ENCODE results near the gene FAM240B.

The FAM240B gene

DNA sequence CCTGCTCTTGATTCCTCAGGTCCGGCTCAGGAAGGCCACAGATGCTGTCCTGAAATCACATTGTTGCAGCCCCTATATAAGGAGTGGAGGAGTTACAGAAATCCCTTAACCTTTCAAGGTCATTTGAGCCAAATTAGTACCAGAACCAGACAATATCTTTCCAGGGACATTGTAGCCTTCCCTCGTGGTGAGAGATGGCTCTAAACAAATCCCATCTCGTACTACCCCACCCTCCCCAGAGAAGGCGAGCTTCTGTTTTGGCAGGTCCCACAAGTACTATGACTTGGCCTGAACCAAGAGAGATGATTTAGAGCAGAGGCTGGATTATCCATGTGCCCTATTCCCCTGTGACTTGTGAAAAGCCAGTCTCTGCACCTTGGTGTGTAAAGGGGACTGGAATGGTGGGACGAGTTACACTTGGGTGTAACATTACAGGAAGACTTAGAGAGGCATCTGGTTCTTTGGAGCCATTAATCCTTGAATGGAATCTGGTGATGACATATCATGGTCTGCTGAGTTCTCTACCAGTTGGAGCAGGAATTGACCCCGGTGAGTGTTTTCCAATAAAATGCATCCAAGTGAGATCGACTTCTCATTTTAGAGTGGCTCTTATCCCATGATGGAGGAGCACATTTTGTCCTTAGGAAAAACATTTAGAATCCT is at the start of gene FAM240B:
FAM240B (minus strand) TSS at position 51 of the 663 bp plus-strand sequence. CDS start 16,134 bp downstream, outside the sequence.
- no peak for DNase-seq

DNA sequence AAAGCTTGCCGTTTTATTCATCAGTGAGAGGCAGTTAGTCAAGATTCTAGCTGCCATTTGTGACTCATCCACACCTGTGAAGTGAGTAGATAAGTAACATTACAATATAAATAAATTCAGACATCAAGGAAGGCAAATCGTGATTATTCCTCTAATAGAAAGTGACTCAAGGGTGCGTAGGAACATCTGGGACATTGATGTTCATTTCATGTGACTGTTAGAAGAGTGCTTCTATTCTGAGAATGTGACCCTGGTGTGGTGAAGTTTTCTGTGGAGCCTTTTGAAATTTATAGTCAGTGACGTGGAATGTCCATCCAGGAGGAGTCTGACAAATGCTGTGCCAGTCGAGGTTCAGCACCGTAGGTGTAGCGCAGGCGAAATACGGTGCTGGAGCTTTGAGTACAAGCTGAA is 48.4 kb upstream of the FAM240B start:
- no peak for DNase-seq

DNA sequence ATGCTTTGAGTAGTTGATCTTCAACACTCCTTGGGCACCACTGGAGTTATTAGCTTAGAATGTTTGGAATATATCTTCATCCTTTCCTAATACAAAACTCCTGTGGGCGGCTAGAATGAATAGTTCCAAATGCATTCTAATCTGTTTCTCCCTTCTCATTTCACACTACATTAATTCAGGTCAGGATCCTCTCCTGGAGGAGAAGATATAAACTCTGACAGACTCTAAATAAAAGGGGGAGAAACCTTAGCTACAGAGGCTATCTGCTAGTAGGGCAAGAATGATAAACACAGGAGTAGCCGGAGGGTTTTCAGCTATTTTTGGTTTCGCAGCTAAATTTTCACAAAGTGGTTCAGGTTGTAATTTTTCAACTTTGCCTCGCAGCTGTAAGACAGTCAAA is 45.2 kb upstream of the FAM240B start:
- no peak for DNase-seq

DNA sequence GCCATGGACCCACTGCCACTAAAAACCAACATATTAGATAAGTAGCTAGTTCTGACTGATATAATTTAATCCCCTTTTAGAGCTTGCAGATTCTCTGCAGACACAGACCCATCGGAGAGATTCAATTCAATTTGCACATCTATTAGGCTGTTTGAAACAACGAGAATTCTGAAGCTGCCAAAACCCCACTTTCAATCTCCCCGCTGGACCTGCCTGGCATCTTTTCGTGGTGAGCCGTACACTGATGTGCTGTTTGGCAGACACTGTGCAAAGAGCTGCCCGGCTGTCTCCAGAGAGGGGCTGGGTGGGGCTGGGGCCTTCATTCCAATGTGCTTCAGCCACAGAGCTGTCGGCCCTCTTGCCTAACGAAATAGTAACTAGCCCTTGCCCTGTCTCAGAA is 42.1 kb upstream of the FAM240B start:
- no peak for DNase-seq

DNA sequence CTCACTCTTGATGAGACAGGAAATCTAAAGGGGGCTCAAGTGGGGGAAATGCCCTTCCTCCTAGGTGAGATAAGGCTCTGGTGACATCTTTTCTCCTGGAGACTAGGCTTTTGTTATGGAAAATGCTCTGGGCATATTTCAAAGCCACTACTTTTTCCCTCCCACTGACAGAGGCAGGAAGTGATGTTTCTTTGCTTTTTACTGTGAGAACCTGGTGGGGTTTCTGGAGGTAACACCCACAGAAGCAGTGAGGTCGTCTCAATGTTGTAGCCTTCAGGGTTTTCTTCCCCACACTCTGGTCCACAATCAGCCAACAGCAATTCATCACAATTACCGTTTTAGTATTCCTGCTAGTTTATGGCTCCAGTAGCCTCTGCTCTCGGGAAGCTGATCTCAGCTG is 41.4 kb upstream of the FAM240B start:
- DNase-seq: no peak

DNA sequence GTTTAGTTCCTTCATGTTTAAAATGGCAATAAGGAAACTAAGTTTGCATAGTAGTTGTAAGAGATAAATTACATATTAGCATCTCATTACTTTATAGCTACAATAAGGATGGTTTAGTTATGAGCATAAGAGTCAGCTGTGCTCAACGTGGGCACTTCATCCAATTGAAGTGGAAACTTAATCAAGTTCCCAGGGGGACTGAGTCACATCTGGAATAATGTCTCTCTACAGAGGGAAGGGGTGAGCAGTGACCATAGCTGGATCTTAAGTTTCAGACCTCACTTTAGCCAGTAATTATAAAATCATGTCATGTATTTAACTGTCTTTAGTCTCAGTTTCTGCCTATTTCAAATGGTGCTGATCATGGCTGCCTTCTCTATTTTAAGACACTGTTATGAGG is 36.8 kb upstream of the FAM240B start:
- DNase-seq: no peak

DNA sequence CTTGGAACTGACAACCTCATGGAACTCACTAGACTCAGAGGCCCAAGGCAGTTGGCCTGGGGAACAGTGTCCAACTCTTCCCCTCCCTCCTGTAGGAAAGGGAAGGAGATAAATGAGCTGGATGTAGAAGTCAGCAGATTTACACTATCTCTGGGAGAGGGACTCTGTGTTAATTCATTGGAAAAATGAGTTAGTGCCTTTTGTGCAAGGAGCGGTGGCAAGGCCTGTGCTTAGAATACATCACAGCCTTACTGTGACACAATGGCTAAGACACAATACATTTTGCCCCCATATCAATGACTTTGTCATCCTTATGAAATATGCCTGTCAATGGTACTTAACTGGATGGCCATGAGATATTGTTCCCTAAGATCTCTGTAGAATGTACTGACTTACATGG is 28.0 kb upstream of the FAM240B start:
- no peak for DNase-seq

DNA sequence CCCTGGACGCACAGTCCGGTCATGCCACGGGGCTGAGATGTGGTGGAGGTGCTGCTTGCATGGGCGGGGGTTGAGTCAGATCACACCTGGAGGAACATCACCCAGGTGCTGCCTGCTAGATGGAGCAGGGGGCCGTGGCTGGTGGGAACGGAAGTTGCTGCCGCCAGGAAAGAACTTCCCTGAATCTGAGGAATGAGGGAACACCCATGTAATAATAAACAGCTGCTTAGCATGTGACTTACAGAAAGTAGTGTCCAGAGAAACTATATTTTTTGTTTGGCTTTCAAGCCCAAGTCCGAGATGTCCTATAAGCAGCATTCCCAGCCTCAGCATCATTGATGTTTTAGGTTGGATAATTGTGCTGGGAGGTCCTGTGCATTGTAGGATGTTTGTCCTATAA is 27.1 kb upstream of the FAM240B start:
- DNase-seq: no peak

DNA sequence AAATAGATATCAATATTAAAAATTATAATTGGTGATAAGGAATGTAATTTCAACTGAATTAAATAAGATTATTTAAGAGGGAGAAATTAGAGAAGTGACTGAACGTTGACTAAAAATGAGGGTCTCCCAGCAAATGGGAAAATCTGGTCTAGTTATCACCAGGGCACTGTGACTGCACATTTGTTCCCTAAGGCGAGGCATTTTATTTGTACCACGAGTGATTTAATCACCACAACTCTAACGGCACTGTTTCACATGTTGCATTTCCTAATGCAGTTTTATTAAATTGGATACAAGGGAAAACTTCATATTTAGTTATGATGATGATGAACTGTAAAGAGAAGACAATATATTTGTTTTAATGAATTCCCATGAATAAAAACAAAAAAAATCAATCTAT is 26.4 kb upstream of the FAM240B start:
- DNase-seq: no peak

DNA sequence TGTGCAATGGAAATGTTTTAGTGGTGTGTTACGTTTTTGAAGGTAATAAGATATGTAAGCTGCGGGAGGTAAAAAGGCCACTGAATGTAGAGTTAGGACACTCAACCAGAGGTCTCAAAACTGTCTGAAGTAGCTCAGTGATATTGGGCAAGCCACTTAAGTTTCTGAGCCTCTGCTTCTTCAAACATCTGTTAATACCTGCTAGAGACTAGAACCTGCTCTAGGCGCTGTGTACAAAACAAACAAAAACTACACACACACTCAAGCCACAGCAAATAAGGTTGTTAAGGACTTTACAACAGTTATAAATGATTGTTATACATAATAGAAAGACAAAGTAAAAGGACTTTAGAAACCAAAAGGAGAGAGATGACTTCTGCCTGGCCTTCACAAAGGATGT is 24.6 kb upstream of the FAM240B start:
- no peak for DNase-seq

DNA sequence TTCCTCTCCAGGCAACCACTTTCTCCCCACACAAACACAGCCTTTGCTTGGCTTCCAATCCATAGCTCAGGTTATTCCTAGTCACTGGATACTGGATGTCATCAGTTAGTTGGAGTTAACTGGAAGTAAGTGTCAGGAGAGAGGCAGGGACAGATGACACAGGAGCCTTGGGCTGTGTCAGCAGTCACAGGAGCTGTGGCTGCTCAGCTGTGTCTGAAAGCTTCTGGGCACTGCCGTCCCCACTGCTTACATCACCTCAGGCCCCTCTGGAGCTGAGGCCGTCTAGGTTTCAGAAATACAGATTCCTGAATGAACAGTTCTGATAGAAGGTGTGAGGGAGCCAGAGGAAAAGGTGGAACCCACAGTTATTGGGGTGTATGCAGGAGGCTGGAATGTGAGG is 17.3 kb upstream of the FAM240B start:
- DNase-seq: no peak

DNA sequence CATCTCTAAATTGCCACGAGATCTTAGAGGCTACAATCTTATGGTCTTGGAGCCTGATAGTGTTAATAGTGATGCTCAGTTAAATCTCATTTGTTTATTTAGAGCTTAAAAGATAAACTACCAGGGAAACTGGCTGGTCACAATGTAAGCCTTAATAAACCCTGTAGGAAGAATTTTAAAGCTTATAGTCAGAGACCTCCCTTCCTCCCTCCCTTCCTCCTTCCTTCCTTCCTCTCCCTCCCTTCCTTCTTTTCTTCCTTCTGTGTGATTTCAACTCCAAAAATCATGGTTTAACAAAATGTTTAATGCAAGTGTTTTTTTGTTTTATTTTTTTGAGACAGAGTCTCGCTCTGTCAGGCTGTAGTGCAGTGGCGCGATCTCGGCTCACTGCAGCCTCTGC is 14.9 kb upstream of the FAM240B start:
- no peak for DNase-seq

DNA sequence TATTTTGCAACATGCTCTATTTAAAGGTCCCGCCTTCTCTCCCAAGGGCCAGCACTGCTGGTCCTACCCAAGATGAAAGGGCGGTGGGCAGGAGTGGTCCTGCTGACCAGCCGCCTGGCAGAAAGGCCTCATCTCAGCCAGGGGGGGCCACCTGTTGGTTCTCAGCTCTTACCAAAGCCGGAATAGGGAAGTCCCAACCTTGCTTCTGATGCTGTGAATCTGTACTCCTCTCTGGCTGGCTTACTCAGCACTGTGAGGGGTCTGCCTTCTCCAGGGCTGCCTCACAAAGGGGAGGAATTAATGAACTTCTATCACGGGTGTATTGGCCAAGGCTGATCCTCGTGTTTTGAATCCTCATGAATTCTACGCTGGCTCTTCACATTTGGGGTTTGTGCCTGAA is 13.6 kb upstream of the FAM240B start:
- no peak for DNase-seq

DNA sequence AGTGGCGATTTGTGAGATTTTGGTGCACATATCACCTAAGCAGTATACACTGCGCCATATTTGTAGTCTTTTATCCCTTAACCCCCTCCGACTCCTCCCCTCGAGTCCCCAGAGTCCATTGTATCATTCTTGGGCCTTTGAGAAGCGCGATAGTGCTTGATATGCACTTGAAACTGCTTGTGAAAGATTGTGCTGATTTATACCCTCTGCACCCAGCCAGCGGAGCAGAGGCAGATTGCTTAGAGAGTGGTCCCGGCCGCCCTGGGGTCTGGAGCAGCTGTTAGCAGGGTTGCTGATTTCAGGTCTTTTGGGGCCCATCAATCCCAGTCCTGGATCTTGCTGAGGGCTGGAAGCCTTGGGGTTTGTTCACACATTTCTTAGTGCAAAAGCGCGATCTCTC is 13.0 kb upstream of the FAM240B start:
- no peak for DNase-seq

DNA sequence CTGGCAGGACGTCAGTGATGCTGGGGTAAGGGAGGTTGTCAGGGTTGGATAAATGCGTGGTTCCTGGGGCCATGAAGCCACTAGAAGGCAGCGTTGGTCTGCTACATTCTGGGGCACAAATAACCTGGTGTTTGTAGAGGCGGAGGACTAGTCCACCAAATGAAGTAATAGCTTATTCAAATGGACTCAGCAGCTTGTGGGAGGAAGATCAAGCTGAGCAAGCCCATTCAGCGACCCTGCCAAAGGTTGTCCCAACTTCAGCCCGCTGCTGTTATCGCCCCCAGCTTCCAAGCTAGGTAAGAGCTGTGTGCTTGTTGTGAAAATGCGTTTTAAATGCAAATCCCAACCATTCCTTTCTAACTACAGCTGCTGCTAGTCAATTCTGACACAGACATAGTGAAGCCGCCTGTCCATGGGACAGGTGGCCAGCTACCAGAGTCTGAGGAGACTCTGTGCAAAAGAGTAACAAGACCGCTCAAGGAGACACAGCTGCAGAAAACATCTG is 7.6 kb upstream of the FAM240B start:
- DNase-seq: no peak

DNA sequence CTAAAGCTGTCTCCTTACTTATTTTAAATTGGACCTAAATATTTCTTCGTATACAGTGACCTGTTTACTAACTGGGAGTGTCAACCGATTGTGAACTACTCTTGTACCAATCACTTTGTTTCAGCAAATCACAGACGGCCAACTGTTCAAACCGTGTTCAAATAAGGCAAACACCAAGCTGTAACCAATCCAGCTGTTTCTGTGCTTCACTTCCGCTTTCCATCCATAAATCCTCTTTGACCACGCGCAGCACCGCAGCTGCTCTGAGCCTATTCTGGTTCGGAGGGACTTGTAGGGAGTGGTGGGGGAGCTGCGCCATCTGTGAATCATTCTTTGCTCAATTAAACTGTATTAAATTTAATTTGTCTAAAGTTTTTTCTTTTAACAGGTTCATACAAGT is 4.8 kb upstream of the FAM240B start:
- DNase-seq: no peak

DNA sequence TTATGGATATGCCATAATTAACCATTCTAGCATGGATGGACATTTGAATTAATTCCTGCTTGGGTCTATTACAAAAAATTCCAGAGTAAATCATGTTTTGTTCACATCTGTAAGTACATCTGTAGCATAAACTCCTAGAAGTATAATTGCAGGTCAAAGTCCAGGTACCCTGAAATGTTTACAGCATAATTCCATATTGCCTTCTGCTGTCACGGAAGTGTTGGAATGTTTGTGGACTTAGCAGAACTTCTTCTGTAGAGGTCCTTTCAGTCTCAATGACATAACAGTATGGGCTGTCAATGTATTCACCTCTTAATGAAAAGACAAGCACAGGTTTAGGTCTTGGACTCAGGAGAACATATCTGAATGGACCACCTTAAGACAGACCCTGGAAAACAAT is 1.8 kb downstream of the FAM240B start:
- DNase-seq: no peak

DNA sequence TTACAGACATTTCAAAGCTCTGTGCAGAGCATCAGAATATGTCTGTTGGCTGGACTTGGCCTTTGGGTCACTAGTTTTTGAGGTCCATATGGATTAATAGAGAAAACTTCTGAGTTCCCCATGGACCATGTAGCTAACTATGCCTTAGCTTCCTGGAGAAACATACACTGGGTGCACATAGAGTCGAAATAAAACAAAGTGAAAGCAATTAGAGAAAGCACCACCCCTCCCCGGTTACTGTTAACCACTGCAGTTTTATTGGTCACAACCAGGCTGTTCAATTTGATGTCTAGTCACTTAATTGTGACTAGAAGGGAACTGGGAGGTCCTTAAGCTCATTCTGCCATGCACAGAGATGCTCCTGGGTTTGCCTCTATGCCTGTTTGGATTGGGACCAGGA is 4.2 kb downstream of the FAM240B start:
- DNase-seq: no peak

DNA sequence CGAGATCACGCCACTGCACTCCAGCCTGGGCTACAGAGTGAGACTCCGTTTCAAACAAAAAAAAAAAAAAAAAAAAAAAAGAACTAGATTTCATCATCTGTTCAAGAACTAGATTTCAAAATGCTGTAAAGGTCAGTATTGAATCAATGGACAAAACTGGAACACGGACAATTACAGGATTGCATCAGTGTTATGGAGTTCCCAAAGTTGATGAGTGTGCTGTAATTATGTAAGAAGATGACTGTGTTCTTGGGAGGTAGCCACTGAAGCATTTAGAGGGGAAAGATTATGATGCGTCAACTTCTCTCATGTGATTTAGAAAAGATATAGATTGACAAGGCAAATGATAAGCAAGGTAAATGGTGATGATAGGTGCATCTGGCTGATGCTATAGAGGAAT is 6.5 kb downstream of the FAM240B start:
- no peak for DNase-seq

DNA sequence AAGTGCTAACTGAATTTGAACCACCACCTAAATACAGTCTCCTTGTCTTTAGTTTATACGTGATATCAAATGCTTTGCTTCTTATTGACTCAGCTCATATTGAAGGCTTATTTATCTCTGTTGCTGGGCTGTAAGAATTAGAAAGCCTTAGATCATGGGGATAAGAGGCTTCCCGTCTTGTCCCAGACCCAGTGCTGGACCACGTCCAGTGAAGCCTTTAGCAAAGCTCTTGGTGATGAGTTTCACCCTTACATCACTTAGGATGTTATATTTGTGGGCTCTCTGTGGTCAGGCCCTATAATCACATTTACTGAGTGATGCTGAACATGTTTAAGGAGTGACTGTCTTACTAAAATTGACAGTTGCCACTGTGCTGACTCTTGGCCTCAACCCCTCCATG is 11.2 kb downstream of the FAM240B start:
- DNase-seq: no peak

DNA sequence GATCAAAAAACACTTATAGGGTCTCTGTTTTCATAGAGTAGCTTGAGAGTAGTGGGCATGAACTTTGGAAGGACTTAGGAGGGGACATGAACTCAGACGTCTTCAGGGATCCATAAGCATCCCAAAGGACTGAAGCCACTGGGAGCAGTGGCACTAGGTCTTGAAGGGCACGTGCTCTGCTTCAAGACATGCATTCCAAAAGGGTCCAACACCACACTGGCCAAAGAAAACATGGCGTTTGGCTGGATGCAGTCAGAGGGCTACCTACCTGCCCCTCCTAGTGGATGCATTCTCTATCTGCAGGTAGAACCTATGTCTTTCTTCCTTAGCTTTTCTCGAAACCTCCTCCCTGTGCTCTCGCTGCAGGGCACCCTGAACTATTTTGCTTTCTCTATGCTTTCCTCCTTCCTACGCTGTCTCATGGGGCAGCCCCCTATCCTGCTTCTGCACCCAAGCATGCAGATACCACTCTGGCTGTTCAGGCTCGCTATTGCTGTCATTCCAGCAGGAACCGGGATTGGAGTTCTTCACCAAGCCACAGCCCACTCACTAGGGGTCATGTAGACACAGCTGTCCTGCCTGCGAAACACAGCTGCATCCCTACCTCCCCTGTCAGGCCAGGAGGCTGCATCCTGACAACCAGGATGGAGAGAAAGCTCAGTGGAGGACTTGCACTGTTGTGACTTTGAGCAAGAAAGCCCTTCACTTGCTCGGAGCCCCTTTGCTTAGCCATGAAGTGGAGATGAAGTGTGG is 11.9 kb downstream of the FAM240B start:
- DNase-seq: no peak

DNA sequence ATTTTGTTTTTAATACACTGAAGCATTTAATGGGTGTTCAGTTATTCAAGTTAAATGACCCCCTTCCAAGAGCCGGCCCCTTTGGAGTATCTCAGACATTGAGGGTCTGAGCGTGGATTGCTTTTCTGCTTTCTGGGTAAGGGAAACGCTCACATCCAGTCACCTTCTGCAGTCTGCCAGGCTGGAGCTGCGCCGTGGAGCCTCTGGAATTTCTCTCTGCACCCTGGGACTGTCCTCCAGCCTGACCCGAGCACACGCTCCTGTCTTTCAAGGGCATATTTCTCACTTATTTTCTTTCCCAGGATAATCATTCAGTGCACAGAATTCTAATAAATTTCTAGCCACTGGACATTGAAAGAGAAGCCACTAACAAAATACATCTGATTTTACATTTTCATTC is 13.4 kb downstream of the FAM240B start:
- no peak for DNase-seq

DNA sequence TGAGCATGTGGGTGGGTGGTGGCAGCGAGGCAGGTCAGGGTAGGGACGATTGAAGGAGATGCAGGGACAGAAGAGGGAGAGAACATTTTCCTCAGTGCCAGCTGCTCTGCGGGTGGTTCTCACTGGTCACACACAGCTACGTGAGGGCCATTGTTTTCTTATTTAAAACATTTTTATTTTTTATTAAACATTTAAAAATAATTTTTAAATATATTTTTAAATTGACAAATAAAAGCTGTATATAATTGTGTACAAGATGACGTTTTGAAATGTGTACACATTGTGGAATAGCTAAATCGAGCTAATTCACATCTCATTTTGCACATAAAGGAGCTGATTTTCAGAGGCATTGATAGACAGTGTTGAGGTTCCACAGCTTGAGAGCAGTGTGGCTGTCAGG is 14.0 kb downstream of the FAM240B start:
- DNase-seq: no peak

DNA sequence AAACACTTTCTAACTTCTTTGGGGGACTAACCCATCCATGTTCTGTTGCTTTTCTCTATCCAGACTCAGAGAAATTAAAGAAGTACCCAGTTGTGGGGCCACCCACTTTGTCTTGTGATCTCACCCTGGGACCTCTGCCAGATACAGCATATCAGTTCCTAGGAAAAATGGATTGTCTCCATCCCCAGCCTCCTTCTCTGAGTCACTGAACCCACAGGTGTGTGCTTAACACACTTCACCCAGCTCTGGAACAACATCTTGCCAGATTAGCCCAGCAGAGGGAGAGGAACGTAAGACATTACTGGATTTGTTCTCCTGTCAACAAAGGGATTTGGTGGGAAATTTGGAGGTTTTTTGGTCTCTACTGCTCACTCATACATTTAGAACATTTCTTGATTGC is 19.2 kb downstream of the FAM240B start:
- DNase-seq: no peak

DNA sequence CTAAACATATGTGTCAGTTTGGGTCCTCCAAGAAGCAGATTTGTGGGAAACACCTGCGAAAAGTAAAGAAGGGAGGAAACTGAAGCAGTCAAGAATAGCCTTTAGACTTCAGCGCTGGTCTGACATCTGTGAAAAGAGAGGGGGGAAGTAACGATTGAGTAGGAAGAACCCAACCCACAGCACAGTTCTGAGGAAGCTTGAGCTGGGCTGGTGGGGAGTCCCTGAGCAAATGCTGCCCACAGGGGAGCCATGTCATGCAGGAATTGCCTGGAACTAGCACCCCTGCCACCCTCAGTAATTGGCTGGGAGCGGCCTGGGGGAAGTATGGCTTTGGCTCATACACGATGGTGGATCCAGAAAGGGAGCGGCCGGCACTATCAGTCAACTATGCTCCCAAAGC is 20.6 kb downstream of the FAM240B start:
- no peak for DNase-seq

All from stimulated activated CD4-positive, alpha-beta T cell treated with anti-CD3 and anti-CD28 coated beads, Interleukin-4, amount 100 ng/mL, for 4 hours (primary cell).